ENCODE results near the gene SUGCT. TPM values are rescaled to one million over a fixed set of nuclear protein-coding genes. Genes with fewer than 3 reads are reported as not detected.

Gene SUGCT
- polyA plus RNA-seq, 1 of the 3 experiments (the other 2 are of a cell fraction) = 53.7 TPM

DNA sequence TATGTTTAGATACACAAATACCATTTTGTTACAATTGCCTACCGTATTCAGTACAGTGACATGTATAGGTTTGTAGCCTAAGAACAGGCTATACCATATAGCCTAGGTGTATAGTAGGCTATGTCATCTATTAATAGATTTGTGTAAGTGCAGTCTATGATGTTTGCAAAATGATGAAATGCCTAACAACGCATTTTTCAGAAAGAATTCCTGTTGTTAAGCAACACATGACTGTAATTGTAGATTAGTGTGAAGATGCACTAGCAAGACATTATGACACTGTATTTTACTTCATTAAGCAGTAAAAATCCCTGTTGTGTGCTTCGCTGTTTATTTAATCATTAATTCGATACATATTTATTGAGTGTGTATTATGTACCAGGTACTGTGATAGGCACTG is 446.0 kb downstream of the SUGCT start:
- no peak for DNase-seq
- H3K4me3 ChIP-seq (ENCODE audit: low read depth in 2 of 2, low read length in 1 of 2) = no peak overlapping the region
- peaks cover 0 to 12% of the 10 kb centered on the region in 2 experiments for H3K4me1 ChIP-seq (ENCODE audit: control insufficient read depth in 1 of 2, insufficient read depth in 2 of 2, low read depth in 1 of 2, low read length in 1 of 2)
- peak overlapping the region in 1 of 2 experiments; percentile 88; a peak in 1 of 4 replicates for H3K27ac ChIP-seq (ENCODE audit: low read depth in 2 of 2, low read length in 1 of 2)
- H3K9me3 ChIP-seq = no peaks in the 10 kb centered on the region
- H3K36me3 ChIP-seq (replicated peaks in 1 of 2; ENCODE audit: control insufficient read depth in 1 of 2, insufficient read depth in 2 of 2, low read length in 1 of 2) = peaks cover 10 to 41% of the 10 kb centered on the region in 2 experiments
- H3K27me3 ChIP-seq (ENCODE audit: insufficient read depth) = no peaks in the 10 kb centered on the region
- peaks cover 34% of the 10 kb centered on the region for H3F3A ChIP-seq (replicated peaks; ENCODE audit: insufficient read depth)
- no peaks in the 10 kb centered on the region for H3K9me2 ChIP-seq
- WGBS (ENCODE audit: low lambda C conversion rate) = 93% methylated on average over 4 of the region's 4 CpGs
- ChIA-PET CTCF (interaction anchor here (0.9 kb wide), 1 partner anchor 97 kb away, joined by 3 read pairs; no protein-coding TSS in a partner anchor), POLR2A (no interaction called here)
- TF ChIP-seq TCF12 (IDR thresholded peaks at IDR 0.05) (no peak), FOSL2 (IDR thresholded peaks at IDR 0.05; ENCODE audit: borderline replicate concordance, low read depth) (no peak), CHD2 (IDR thresholded peaks at IDR 0.05; ENCODE audit: low read length, partially characterized antibody) (no peak), YY1 (IDR thresholded peaks at IDR 0.05; ENCODE audit: low read depth) (no peak), POLR2AphosphoS5 (IDR thresholded peaks at IDR 0.05; ENCODE audit: low read depth, low read length) (no peak), JUND (IDR thresholded peaks at IDR 0.05) (no peak), SIN3A (IDR thresholded peaks at IDR 0.05; ENCODE audit: borderline replicate concordance, low read depth, low read length) (no peak), SMC3 (IDR thresholded peaks at IDR 0.05; ENCODE audit: low read depth, low read length) (no peak), GATA2 (CRISPR knock-in tag; IDR thresholded peaks at IDR 0.05) (no peak), GABPA (IDR thresholded peaks at IDR 0.05; ENCODE audit: low read depth) (no peak), RXRA (IDR thresholded peaks at IDR 0.05; ENCODE audit: borderline replicate concordance, low read depth) (no peak), MEF2A (IDR thresholded peaks at IDR 0.05; ENCODE audit: borderline replicate concordance, low read depth) (no peak), FOXM1 (IDR thresholded peaks at IDR 0.05; ENCODE audit: low read depth) (no peak), RCOR1 (IDR thresholded peaks at IDR 0.05; ENCODE audit: low read length) (no peak), FOXJ3 (CRISPR knock-in tag; IDR thresholded peaks at IDR 0.05) (no peak), TAF1 (IDR thresholded peaks at IDR 0.05; ENCODE audit: borderline replicate concordance, low read depth, low read length) (no peak), USF2 (IDR thresholded peaks at IDR 0.05; ENCODE audit: borderline replicate concordance, low read depth, low read length) (no peak)
- TF ChIP-seq, protein P1, sequence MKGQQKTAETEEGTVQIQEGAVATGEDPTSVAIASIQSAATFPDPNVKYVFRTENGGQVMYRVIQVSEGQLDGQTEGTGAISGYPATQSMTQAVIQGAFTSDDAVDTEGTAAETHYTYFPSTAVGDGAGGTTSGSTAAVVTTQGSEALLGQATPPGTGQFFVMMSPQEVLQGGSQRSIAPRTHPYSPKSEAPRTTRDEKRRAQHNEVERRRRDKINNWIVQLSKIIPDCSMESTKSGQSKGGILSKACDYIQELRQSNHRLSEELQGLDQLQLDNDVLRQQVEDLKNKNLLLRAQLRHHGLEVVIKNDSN (IDR thresholded peaks at IDR 0.05; ENCODE audit: borderline replicate concordance, low read depth) = no peak
- TF ChIP-seq, protein P2, sequence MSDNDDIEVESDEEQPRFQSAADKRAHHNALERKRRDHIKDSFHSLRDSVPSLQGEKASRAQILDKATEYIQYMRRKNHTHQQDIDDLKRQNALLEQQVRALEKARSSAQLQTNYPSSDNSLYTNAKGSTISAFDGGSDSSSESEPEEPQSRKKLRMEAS (IDR thresholded peaks at IDR 0.05; ENCODE audit: low read depth) = no peak
- no peak overlapping the region for H3K4me2 ChIP-seq
- H3K79me2 ChIP-seq (ENCODE audit: insufficient read depth) = peaks cover 66% of the 10 kb centered on the region
- H2AFZ ChIP-seq (ENCODE audit: low read depth) = no peak overlapping the region
- no peak overlapping the region for H3K9ac ChIP-seq
- H4K20me1 ChIP-seq (ENCODE audit: insufficient read depth) = no peaks in the 10 kb centered on the region

All from SK-N-SH (cell line).